ENCODE measurements around the gene TPD52L2.
A peak's percentile ranks its signal among the peaks of the same experiment; 100 is the strongest.
"Not testable (repeated sequence)": the region's sequence is repeated elsewhere in the genome, so short reads cannot be mapped to it uniquely, and the experiment has no call there.

Gene TPD52L2

DNA sequence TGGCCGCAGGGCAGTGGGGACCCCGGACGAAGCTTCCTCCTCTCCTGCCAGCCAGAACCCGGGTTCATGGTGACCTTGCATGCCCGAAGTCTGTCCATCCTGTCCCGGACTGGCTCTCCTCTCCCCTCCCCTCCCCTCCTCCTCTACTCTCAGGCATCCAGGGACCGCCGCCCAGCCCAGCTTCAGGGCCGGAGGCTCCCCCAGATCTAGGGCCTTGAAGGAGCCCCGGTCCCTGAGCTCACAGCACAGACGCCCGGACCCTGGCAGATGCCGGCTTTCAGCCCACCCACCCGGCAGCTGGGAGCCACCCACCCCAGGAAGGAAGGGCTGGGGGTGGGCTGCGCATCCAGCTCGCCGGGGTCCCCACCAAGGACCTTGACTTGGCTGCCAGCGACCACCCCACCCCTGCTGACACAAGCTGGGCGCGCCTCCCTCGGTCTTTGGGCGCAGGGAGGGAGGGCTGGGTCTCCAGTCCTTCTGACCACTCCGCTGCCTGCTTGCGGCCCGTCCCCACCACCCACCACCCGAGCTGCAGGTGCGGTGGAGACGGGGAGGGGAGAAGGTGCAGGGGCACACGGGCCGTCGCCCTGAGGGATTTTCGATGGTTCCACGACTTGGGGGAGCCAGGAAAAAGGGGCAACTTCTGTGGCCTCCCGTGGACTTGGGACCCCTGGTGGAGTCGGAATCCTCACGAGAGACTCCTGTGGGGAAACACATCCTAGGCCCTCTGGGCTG lies 9.5 kb upstream of the TPD52L2 start:
- no peak for DNase-seq (ENCODE audit: low spot score)

DNA sequence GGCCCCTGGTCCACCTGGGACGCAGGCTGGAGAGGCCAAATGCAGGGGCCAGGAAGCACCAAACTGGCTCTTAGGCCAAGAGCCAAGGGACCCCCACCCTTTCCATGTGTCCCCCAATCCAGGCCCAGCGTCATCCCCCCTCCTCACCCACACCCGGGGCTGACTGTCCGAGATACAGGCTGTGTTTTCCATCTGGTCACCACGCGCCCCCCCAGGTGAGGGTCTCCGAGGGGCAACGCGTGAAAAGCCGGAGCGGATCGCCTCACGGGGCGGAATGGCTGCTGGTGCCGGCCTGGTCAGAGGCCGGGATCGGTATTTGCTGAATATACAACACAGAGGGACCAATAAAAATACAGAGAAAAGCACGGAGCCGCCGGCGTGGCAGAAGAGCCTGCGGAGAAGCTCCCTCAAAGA lies 9.0 kb upstream of the TPD52L2 start:
- no peak for DNase-seq (ENCODE audit: low spot score)

DNA sequence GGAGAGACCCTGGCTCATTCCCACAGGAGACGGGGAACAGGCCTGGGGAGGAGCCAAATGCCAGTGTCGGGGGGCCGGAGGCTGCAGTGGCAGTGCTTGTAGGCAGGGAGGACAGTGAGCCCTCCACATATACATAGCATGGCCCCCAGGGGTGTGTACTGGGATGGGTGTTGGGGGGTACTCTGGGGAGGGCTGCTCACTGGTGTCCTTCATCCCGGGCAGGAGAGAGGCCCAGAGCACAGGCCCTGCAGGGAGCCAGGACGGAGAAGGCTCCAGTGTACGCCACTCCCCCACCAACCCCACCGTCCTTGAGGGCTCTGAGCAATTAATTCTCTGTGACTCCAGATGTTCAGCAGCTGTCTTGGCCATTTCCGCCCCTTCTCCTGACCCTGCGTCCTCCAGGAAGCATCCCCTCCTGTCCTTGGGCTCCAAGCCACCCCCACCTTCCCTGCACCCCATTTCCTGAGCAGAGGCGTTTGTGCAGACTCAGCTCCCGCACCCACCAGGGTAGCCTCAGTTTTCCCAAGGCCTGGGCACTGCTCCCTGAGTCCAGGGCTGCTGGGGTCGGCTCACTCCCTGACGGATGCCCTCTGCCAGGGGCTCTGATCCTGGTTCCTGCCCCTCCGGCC lies 7.2 kb upstream of the TPD52L2 start:
- DNase-seq (ENCODE audit: low spot score), result no peak

DNA sequence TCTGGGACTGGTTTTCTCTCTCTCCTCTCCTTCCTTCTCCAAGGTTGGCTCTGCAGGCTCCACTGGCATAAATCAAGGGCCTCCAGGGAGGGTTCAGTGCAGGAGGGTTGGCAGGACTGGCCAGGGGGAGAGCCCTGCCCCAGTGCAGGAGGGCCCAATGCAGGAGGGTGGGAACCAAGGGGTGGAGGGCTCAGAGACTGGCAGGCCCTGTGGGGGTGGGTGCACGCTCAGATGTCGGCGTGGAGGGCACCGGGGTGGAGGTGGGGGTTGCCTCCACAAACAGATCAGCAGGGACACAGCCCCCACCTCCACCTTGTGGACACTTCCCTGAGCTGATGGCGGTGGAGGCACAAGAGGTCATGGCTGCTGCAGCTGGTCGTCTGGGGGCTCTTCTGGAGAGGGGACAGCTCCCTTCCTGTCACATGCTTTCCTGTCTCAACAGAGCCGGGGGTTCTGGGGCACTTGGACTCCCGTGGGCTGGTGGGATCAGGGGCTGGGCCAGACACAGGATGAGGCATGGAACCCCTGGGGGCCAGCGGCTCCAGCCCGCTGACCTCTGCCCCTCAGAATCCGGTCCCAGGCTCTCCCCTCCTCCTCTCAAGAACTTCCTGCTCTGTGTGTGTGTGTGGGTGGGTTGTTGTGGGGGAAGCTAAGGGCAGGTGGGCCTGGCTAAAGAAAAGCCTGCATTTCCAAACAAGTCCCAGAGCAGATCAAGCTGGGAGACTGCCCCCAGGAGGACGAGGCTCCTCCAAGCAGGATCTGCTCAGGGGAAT lies 6.5 kb upstream of the TPD52L2 start:
- no peak for DNase-seq (ENCODE audit: low spot score)

DNA sequence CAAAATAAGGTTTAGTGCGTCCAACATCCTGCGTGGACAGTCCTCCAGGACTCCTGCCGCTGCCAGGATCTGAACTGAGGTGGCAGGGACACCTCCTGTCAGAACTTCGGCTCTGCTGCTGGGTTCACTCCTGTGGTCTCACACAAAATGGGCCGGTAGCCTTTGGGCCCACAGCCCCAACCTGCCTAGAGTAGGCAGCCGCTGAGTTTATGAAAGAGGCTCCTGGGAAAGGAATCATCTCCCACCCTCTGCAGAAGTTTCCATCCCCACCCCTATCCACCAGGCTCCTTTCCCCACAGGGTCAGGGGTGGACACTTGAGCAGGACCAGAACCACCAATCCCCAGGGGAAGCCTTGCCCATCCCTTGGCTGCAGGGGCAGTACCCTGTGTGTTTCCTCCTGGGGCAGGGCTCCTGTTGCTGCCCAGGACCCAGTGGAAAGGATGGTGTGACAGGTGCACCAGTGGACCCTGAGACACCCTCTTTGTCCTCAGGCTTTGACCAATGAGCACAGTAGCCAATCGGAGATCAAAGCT lies 5.8 kb upstream of the TPD52L2 start:
- no peak for DNase-seq (ENCODE audit: low spot score)

DNA sequence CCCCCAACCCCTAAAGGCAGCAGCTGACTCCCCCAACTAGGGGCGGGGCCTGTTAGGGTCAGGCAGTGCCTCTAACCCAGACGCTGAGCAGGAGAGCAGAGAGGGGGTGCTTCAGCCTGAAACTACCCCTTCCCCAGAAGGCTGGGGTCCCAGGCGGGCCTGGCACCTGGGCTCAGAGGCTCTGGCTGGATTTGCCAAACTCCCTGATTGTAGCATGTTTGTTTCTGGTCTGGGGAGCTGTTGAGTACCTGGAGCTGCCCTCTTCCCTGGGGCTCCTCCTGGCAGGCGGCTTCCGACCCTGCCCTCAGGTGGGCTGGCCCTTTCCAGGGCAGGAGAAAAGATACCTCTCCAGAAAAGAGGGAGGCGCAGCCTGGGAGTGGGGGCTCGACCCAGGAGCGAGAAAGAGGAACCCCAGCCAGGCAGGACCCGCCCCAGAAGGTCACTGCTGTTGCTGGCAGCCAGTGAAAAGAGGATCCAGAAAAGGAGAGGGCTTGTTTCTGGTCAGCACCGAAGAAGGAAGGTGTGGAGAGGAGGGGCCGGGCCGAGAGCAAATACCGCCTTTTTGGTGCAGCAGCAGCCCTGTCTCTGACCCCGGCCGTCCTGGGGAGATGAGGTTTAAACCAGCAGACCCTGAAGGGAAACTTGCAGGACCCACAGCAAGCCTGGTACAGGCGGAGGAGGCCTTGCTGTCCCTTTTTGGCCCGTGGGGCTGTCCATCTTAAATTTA lies 4.6 kb upstream of the TPD52L2 start:
- no peak for DNase-seq (ENCODE audit: low spot score)

DNA sequence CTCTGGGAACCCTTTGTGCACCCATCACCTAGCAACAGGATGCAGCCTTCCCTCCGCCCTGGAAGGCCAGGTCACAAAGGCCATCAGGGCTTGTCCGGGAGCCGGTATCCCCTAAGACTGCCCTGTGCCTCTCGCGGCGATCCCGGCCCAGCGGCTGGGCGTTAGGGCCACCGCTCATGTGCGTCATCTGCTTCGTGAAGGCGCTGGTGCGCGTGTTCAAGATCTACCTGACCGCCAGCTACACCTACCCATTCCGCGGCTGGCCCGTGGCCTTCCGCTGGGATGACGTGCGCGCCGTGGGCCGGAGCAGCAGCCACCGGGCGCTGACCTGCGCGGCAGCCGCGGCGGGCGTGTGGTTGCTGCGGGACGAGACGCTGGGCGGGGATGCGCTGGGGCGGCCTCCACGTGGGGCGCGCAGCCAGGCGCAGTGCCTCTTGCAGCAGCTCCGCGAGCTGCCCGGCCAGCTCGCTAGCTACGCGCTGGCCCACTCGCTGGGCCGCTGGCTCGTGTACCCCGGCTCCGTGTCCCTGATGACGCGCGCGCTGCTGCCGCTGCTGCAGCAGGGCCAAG lies 3.6 kb upstream of the TPD52L2 start, which contains the start of gene ABHD16B:
ABHD16B (plus strand) TSS at position 134 of the 570 bp plus-strand sequence; CDS start at position 177, 43 bp downstream.
- no peak for DNase-seq (ENCODE audit: low spot score)

DNA sequence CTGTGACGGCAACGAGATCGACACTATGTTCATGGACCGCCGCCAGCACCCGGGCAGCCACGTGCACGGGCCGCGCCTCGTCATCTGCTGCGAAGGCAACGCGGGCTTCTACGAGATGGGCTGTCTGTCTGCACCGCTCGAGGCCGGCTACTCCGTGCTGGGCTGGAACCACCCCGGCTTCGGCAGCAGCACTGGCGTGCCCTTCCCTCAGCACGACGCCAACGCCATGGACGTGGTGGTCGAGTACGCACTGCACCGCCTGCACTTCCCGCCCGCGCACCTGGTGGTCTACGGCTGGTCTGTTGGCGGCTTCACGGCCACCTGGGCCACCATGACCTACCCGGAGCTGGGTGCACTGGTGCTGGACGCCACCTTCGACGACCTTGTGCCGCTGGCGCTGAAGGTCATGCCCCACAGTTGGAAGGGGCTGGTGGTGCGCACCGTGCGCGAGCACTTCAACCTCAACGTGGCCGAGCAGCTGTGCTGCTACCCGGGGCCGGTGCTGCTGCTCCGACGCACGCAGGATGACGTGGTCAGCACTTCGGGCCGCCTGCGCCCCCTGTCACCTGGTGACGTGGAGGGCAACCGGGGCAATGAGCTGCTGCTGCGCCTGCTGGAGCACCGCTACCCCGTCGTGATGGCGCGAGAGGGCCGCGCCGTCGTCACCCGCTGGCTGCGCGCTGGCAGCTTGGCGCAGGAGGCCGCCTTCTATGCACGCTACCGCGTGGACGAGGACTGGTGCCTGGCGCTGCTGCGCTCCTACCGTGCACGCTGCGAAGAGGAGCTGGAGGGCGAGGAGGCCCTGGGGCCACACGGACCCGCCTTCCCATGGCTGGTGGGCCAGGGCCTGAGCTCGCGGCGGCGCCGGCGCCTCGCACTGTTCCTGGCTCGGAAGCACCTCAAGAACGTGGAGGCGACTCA lies 2.8 kb upstream of the TPD52L2 start:
- no peak for DNase-seq (ENCODE audit: low spot score)

DNA sequence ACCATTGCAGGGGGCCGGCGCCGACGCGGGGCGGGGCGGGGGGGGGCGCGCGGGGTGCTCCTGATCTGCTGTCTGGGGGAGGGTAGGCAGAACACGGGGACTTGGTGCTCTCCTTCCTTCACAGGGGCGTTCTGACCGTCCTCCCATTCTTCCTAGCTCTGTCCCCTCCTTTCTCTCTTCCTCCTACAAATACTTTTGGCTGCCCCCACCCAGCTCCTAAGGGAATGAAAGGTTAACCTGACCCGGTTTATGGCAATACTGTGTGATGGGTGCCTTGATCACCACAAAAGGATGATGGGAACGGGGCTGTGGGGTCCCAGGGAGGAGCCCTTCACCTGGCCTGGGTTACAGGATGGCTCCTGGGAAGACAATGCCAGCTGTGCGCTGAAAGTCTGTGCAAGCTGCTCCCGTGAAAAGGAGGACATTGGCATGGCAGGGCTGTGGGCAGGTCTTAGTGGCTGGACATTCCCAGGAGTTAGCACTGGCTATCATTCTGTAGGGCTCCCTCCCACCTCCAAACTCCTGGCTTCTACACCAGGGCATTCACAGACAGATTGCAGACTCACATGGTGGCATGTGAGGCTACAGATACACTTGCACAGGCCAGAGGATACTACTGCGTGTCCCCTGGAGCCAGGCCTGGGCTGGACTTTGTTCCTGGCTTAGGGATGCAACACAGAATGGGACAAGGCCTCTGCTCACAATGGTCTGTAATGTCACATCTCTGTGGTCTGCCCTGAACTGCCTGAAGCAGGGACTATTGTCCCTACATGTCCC lies 1.9 kb upstream of the TPD52L2 start:
- DNase-seq (ENCODE audit: low spot score), result no peak

DNA sequence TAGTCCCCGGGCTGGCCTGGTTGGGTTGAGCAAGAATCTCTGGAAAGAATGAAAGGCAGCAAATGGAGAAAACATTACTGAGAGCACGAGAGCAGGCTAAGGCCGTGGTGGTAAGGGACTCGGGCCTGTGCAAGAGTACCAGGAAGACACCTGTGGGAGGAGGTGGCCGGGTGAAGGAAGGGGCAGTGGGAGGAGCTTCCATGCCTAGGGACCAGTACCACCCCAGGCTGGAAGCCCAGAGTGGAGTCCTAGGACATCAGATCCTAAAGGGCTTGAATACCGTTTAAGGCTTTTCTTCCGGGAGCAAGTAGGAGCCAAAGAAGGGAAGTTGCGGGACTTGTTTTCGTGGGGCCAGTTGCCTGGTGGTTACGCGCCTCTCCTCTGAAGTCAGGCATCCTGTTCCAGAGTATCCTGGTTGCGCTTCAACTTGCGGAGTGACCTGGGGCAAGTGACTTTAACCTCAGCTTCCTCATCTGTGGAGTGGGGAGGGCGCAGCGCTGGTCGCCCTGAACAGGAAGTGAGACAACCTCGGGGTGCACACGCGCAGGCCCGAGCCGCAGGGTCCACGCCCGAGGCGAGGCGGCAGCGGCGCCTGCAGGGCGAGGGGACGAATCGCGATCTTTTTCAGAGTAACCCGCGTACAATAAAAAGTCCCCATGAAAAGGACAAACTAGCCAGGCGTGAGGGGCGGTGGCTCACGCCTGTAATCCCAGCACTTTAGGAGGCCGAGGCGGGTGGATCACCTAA lies 1.1 kb upstream of the TPD52L2 start:
- DNase-seq (ENCODE audit: low spot score), result peak; percentile 92

DNA sequence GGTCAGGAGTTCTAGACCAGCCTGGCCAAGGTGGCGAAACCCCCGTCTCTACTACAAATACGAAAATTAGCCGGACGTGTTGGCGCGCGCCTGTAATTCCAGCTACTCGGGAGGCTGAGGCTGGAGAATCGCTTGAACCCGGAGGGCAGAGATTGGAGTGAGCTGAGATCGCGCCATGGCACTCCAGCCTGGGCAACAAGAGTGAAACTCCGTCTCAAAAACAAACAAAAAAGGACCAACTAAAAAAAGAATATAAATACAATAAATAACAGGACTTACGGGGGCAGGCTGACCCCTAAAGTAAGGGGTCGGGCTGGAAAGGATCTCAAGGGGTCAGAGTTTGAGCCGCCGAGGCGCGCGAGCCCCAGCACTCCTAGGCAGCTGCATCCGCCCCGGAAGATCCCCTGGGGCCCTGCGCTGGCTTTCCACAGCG lies 509 bp upstream of the TPD52L2 start:
- no peak for DNase-seq (ENCODE audit: low spot score)

DNA sequence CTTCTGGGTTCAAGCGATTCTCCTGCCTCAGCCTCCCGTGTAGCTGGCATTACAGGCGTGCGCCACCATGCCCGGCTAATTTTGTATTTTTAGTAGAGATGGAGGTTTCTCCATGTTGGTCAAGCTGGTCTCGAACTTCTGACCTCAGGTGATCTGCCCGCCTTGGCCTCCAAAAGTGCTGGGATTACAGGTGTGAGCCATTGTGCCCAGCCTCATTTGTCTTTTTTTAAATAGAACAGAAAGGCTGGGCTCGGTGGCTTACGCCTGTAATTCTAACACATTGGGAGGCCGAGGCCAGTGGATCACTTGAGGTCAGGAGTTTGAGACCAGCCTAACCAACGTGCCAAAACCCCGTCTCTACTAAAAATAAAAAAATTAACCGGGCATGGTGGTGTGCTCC lies 2.0 kb downstream of the TPD52L2 start:
- not testable (repeated sequence) for DNase-seq (ENCODE audit: low spot score)

DNA sequence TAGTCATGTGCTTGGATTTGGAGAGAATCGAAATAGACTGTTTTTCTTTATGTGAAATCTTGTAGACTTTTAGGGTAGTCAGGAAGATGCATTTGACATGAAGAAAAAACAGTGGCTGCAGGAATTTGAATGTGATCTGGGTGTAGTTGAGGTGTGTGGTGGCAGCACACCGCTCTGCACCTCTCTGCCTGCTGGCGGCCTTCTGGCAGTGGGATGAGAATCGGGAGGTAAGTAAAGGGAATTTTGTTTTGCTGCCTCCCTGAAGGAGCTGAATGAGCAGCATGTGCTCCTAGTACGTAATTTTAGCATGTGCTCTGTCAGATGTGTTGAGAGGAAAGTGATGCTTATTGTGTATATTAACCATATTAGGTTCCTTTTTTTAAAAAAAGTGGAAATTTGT lies 3.2 kb downstream of the TPD52L2 start:
- DNase-seq (ENCODE audit: low spot score), result no peak

DNA sequence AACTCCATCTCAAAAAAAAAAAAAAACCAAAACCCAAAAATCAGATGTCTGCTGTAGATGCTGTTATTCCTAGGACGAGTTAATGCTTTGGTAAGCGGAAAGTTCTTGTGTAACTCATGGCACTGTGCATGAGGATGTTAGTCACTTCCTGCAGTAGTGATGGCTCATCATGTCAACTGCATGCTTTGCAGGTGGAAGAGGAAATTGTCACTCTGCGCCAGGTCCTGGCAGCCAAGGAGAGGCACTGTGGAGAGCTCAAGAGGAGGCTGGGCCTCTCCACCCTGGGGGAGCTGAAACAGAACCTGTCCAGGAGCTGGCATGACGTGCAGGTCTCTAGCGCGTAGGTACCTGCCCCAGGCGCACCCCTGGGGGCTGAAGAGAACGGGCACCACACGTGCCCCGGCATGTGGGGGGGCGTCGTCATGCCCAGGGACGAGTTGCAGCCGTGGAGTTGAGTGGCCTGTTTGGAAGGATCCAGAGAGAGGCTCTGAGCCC lies 8.5 kb downstream of the TPD52L2 start:
- no peak for DNase-seq (ENCODE audit: low spot score)

DNA sequence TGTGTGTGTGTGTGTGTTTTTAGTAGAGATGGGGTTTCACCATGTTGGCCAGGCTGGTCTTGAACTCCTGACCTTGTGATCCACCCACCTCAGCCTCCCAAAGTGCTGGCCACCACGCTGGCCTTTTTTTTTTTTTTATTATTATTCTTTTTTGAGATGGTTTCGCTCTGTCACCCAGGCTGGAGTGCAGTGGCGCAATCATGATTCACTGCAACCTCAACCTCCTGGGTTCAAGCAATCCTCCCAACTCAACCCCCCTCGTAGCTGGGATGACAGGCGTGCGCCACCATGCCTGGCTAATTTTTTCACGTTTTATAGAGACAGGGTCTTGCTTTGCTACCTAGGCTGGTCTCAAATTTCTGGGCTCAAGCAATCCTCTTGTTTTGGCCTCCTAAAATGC lies 9.2 kb downstream of the TPD52L2 start:
- DNase-seq (ENCODE audit: low spot score), result not testable (repeated sequence)

DNA sequence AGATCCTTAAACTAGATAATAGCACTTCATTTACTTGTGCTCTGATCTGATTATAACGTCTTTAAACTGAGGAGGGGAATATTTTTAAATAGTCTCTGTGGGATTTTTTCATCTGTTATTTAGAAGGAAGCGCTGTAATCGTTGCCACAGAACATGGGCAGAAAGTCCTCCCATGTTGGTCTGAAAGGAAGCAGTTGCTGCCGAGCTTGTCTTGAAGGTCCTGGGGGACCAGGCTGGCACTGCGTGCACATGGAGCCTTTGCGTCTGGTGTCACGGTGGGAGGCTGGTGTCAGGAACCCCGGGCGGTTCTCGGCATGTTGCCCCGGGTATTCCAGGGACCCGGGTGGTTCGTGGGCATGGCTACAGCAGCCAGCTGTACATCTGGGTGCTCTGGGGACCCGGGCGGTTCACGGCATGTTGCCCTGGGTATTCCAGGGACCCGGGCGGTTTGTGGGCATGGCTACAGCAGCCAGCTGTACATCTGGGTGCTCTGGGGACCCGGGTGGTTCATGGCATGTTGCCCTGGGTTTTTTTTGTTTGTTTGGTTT lies 11.5 kb downstream of the TPD52L2 start:
- no peak for DNase-seq (ENCODE audit: low spot score)

DNA sequence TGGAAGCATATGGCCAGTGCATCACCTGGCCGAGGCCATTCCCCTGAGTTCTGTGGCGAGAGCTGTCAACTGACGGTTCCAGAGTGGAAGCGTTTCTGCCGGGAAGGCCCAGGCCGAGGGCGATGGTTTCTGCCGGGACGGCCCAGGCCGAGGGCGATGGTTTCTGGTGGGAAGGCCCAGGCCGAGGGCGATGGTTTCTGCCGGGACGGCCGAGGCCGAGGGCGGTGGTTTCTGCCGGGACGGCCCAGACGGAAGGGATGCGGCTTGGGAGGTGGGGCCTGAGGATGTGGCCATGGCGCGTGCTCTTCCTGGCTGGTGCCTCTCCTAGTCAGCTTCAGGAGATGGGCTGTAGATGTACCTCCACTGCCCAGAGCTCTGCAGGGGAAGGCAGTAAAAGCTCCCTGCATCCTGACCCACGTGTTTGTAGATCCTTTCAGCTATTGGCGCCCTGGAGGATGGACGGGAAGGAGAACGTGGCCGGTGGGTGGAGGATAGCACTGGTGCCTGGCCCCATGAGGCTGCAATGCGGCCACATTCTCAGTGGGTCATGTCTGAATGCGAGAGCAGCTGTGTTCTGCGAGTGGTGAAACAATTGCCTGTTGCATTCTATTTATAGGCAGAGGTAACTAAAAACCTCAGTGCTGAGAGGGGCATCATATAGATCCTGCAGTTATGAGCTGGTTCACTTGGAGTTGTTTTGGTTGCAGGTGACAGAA lies 12.8 kb downstream of the TPD52L2 start:
- DNase-seq (ENCODE audit: low spot score), result no peak
